Immature natural killer cell (primary cell): ENCODE data around the gene VPS50. TPM values are rescaled to one million over a fixed set of nuclear protein-coding genes. Genes with fewer than 3 reads are reported as not detected.

Experiments
- DNase-seq, 3 donors: peaks; one replicate each; pipeline ENCODE4 v3.0.0; 2022; ENCODE audit warnings: mixed read lengths in 1 of 3
- H3K27ac Mint-ChIP-seq, 6 donors: one replicate each; pipeline ENCODE4 v1.8.0; 2020; ENCODE audit warnings: mixed read lengths in 6 of 6, mild to moderate bottlenecking in 5 of 6, inconsistent platforms in 4 of 6, moderate library complexity in 3 of 6
- H3K27me3 Mint-ChIP-seq, 3 donors: one replicate each; pipeline ENCODE4 v1.8.0; 2020 to 2021; ENCODE audit warnings: low read depth in 3 of 3, mild to moderate bottlenecking in 3 of 3, mixed read lengths in 3 of 3, moderate library complexity in 3 of 3, inconsistent platforms in 1 of 3
- H3K36me3 Mint-ChIP-seq, 3 donors: one replicate each; pipeline ENCODE4 v1.8.0; 2020; ENCODE audit warnings: mixed read lengths in 3 of 3, inconsistent platforms in 2 of 3, mild to moderate bottlenecking in 2 of 3
- H3K4me1 Mint-ChIP-seq, 2 donors: one replicate each; pipeline ENCODE4 v1.8.0; 2020; ENCODE audit warnings: inconsistent platforms in 2 of 2, mild to moderate bottlenecking in 2 of 2, mixed read lengths in 2 of 2, moderate library complexity in 1 of 2
- H3K4me3 Mint-ChIP-seq, 5 donors: one replicate each; pipeline ENCODE4 v1.8.0; 2020; ENCODE audit warnings: mild to moderate bottlenecking in 5 of 5, mixed read lengths in 5 of 5, inconsistent platforms in 3 of 5, moderate library complexity in 3 of 5
- H3K9me3 Mint-ChIP-seq, 6 donors: one replicate each; pipeline ENCODE4 v1.8.0; 2020; ENCODE audit warnings: mild to moderate bottlenecking in 6 of 6, mixed read lengths in 6 of 6, inconsistent platforms in 4 of 6, moderate library complexity in 3 of 6
- polyA plus RNA-seq, 3 donors: library from polyadenylated mRNA; unstranded; fragments of 300-500 nt; fragmentation: Illumina TruSeq; gene quantifications; one replicate each; pipeline ENCODE4 v1.2.3, GENCODE V29; 2021

VPS50 gene, protein sequence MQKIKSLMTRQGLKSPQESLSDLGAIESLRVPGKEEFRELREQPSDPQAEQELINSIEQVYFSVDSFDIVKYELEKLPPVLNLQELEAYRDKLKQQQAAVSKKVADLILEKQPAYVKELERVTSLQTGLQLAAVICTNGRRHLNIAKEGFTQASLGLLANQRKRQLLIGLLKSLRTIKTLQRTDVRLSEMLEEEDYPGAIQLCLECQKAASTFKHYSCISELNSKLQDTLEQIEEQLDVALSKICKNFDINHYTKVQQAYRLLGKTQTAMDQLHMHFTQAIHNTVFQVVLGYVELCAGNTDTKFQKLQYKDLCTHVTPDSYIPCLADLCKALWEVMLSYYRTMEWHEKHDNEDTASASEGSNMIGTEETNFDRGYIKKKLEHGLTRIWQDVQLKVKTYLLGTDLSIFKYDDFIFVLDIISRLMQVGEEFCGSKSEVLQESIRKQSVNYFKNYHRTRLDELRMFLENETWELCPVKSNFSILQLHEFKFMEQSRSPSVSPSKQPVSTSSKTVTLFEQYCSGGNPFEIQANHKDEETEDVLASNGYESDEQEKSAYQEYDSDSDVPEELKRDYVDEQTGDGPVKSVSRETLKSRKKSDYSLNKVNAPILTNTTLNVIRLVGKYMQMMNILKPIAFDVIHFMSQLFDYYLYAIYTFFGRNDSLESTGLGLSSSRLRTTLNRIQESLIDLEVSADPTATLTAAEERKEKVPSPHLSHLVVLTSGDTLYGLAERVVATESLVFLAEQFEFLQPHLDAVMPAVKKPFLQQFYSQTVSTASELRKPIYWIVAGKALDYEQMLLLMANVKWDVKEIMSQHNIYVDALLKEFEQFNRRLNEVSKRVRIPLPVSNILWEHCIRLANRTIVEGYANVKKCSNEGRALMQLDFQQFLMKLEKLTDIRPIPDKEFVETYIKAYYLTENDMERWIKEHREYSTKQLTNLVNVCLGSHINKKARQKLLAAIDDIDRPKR
- polyA plus RNA-seq = 10 to 100 TPM in 1 of 3 donors, 1 to 10 TPM in 2; 5.0 to 17.5 (median 9.0) TPM

DNA sequence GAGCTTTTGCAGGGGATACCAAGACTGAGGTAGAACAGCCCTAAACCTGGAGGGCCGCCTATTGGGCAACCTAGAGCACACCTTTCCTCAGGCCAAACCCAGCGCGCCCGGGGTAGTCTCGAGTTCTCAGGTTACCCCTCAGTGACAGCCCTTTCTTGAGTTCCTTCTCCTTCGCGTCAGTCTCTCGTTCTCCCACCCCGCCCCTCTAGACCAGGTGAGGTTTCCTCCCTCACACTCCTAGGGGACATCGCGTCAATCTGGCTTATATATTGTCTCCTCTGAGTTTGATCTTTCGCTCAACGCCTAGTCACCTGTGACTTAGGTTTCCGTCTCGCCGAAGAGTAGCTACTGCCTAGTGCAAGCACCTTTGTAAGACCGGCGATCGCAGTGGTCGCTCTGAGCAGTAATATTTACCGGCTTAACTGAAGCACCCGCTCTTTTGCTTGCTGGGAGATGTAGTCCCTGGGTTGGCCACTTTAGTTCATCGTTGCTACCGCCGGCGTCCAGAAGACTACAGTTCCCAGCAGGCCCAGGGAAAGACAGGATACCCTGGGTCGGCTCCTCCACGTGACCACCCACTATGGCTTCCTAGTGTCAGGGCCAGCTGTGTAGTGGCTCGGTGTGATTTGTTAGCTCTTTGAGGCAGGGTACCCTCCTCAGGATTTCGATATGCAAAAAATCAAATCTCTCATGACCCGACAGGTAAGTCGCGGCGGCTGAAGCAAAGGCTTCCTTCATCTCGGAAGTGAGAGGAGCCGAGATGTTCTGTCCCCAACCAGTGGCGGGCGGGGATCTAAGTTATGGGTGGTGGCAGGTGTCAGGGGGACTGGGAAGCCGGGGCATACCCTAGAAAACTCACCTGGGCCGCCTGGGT is at the start of gene VPS50:
Gene VPS50 (plus strand): TSS at position 568 of the 874 bp plus-strand sequence. CDS start 102 bp downstream, at position 670.
- Mint-ChIP-seq H3K36me3 (no peaks in the 10 kb centered on the region), H3K27me3 (peaks cover 0 to 7% (median 3%) of the 10 kb centered on the region in 3 donors), H3K9me3 (no peaks in the 10 kb centered on the region), H3K4me3 (peak within 1 kb of the TSS; percentile 92 to 100 (median 98)), H3K27ac (peak within 1 kb of the TSS; percentile 89 to 98 (median 96)), H3K4me1 (peaks cover 15 to 26% of the 10 kb centered on the region in 2 donors)
- DNase-seq = peak; percentile 92 to 94 (median 92)

DNA sequence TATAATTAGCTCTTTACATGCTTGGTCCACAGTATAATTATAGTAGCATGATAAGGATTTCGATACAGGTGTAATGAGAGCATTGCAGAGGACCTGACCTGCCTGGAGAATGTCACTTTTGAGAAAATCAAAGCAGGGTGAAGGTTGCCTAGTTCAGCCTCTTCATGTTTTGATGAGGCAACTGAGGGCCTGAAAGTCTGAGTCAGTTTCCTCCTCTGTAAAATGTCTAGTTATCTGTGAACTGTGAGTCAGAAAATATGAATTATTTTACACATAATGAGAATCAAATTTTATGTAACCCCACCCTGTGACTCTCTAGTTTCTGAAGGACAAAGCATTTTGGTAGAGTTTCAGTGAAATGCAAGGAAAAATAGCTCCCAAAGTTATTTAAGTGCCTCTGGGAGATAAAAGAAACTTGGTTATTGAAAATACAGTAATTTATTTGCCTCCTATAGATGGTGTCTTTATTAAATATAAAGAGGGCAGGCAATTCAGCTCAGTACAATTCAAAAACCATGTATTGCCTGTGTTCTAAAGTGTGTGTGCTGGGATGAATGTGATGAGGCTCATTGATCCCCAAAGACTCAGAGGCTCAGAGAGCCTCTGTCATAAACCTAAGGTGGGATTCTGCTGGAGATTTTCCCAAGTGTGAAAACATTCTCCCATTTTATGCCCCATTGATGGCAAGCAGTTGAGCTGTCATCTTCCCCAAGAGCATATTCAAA is 46.7 kb upstream of the VPS50 start:
- DNase-seq = no peak
- no peak overlapping the region for H3K4me3 Mint-ChIP-seq
- peaks cover 2 to 14% (median 3%) of the 10 kb centered on the region in 3 donors for H3K27me3 Mint-ChIP-seq
- H3K4me1 Mint-ChIP-seq = no peaks in the 10 kb centered on the region
- no peaks in the 10 kb centered on the region for H3K36me3 Mint-ChIP-seq
- no peak overlapping the region for H3K27ac Mint-ChIP-seq
- no peaks in the 10 kb centered on the region for H3K9me3 Mint-ChIP-seq

DNA sequence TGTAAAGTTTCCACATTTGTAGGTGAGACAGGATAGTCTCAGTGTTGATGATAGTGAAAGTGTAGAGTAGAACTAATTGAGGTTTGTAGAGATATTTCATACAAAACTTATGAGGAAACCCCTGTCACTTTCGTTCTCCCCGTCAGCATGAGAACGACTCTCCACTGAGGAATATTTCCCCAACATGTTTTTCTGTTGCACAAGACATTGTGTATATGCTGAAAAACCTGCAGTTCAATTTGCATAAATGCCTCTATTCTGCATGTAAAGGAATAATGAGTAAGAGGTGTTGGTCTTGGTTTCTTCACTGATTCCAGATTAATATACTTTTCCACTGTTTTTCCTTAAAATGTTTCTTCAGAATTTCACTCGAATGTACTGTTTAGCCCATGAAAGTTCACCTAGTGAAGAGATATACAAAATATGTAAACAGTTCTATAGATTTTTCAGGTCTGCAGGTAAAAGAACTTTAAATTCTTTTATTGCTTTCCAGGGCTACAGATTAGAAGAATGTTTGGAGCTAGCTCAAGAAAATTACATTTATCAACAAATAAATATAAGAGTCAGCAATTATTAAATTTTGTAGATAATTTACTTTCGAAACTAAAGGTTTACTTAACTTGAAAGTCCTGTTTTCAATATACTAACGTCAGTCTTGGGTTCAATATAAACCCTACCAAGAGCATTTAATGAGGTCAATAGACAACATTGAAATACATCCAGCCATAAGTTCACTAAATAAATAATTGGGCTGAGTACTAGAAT is 43.1 kb upstream of the VPS50 start:
- no peak for DNase-seq
- Mint-ChIP-seq H3K4me3 (no peak overlapping the region), H3K27me3 (peaks cover 0 to 12% (median 2%) of the 10 kb centered on the region in 3 donors), H3K4me1 (no peaks in the 10 kb centered on the region), H3K27ac (no peak overlapping the region), H3K36me3 (no peaks in the 10 kb centered on the region), H3K9me3 (no peaks in the 10 kb centered on the region)

DNA sequence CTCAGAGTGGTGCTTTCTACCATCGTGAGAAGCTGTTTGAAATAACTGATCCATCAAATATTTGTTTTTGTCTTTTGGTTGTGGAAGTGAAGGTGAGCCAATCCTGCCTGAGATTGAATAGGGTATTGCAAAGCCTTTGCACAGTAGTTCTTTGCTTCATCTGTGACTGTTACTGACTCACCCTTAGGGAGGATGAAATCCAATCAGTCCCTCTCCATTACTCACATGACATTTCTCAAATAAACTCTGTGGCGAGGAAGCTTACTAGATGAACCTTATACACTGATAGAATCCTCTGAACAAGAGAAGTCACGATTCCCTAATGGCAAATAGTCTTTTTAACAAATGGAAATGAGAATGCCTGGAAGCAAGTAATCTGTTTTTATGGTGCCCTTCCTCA is 37.8 kb upstream of the VPS50 start:
- Mint-ChIP-seq H3K9me3 (no peaks in the 10 kb centered on the region), H3K4me1 (no peaks in the 10 kb centered on the region), H3K36me3 (no peaks in the 10 kb centered on the region), H3K27ac (peak overlapping the region in 1 of 6 donors; percentile 10), H3K4me3 (no peak overlapping the region), H3K27me3 (peaks cover 2 to 17% (median 3%) of the 10 kb centered on the region in 3 donors)
- DNase-seq = no peak

DNA sequence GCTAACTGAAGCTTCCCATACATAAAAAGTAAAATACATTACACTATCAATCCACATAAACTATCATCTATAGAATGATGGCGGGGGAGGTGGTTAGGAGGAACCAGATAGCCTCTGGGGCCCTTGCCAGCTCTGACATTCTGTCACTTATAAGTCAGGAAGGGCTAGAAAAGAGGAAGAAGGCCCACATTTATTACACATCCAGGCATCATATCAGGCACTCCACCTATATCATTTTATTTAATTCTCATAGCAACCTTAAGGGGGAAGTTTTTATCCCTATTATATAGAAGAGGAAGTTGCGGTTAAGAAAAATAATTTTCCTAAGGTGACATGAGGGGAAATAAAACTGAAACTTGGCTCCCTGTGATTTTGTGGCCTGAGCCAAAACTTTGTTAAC is 35.8 kb upstream of the VPS50 start:
- Mint-ChIP-seq H3K27ac (no peak overlapping the region), H3K4me1 (no peaks in the 10 kb centered on the region), H3K4me3 (no peak overlapping the region), H3K27me3 (peaks cover 2 to 10% (median 3%) of the 10 kb centered on the region in 3 donors), H3K36me3 (no peaks in the 10 kb centered on the region), H3K9me3 (no peaks in the 10 kb centered on the region)
- no peak for DNase-seq

DNA sequence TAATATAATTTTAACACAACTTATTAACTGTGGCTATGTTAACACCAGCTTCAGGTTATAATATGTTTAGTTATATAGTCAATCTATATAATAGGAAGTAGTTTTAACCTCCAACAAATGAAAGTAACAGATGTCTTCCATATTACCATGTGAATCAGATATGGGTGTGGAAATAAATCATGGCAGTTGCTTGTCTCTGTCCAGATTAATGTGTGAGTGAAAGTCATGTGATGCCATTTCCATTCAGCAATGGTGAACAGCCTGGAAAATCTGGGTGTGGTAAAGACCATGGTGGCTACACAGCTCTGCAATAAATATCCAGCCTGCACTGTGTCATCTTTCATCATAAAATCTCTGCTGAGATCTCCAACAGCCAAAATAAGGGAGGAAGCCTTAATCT is 33.7 kb upstream of the VPS50 start:
- Mint-ChIP-seq H3K4me3 (no peak overlapping the region), H3K4me1 (no peaks in the 10 kb centered on the region), H3K9me3 (no peaks in the 10 kb centered on the region), H3K36me3 (no peaks in the 10 kb centered on the region), H3K27ac (no peak overlapping the region), H3K27me3 (peaks cover 3 to 10% (median 10%) of the 10 kb centered on the region in 3 donors)
- no peak for DNase-seq

DNA sequence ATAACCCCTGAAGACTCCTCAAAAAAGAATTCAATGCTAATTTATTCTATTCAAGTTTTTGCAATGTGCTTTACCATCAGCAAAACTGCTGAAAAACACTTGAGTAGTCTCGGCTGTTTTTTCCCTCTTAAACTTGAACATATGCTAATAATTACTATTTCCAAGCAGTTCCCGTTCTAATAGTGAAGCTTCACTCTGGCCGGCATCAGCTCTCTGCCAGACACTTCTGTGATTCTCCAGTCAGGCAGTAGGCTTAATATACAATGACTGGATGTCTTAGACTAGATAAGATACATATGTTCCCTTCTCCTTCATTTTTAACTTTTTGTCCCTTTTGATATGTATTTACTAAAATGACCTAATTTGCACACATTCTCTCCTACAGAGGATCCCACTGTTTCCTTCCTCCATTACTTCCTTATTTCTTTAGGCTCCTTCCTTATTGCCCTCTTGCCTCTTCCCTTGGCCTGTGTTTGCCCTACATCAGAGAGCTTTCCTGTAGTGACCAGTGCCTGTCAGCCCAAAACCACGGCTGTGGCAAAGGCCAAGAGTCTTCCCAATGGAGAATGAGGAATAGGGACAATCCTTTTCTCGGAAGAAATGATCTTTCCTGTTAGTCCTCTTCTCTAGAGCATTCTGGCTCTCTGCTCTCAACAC is 29.4 kb upstream of the VPS50 start:
- no peak for DNase-seq
- no peak overlapping the region for H3K4me3 Mint-ChIP-seq
- H3K4me1 Mint-ChIP-seq = no peaks in the 10 kb centered on the region
- H3K27me3 Mint-ChIP-seq = peaks cover 3 to 14% (median 10%) of the 10 kb centered on the region in 3 donors
- H3K27ac Mint-ChIP-seq = no peak overlapping the region
- H3K9me3 Mint-ChIP-seq = no peaks in the 10 kb centered on the region
- no peaks in the 10 kb centered on the region for H3K36me3 Mint-ChIP-seq

DNA sequence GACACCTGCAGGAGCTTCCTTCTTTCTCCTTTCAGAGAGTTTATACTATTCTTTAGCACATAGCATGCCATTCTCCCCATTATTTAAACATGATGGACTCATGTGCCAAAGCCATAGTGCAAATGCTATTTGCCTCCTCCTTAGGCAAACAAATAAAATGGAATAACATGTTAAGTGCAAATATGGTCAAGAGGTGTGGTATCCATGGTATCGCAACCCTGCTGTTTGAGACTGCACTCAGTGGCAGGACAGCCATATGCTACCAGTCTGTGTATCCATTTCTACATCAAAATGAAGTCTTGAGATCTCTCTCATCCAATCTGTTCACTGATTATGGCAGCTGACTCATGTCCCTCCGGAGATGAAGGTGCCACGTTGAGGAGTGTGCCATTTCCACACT is 28.7 kb upstream of the VPS50 start:
- no peak overlapping the region for H3K4me3 Mint-ChIP-seq
- H3K36me3 Mint-ChIP-seq = no peaks in the 10 kb centered on the region
- no peak for DNase-seq
- H3K4me1 Mint-ChIP-seq = no peaks in the 10 kb centered on the region
- H3K27ac Mint-ChIP-seq = no peak overlapping the region
- peaks cover 3 to 14% (median 8%) of the 10 kb centered on the region in 3 donors for H3K27me3 Mint-ChIP-seq
- H3K9me3 Mint-ChIP-seq = no peaks in the 10 kb centered on the region

DNA sequence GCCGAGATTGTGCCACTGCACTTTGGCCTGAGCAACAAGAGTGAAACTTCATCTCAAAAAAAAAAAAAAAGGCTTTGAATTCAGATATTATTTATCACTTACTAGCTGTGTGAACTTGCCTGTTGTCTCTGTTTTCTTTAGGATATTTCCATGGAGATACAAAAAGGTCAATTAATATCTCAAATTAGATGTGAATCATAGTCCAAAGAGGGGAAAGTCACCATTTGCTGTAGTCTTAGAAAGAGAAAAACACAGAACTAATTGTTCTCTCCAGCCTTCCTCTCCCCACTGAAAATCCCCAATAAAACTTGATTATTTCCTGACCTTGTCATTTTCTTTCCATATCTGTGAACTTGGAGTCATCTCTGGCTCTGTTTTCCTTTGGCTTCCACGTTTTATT is 27.1 kb upstream of the VPS50 start:
- H3K9me3 Mint-ChIP-seq = no peaks in the 10 kb centered on the region

DNA sequence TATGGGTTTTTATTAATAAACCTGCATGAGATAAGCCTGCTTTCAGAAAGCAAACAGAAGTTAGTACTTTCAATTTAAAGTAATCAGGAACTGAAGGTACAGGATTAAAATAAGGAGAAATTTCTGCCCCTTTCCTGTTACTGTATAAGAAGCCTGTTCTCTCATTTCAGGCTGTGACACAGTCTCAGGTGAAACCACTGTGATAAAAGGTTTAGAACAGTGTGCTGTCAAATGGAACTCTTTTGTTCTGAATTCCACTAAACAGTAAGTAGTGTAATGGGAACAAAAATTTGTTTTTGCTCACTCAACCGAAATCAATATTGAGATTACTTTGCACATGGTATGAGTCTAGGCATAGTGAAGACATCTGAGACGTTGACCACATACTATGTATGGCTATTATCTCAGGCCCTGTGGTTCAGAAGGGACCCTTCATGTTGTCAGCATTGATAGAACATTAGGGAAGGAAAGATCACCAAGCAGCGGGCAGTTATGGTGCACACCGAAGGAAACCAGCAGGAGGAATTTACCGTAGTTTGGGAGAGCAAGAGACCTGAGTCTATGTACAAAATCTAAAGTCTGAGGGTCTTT is 20.8 kb upstream of the VPS50 start:
- Mint-ChIP-seq H3K4me3 (no peak overlapping the region), H3K4me1 (no peaks in the 10 kb centered on the region), H3K9me3 (no peaks in the 10 kb centered on the region), H3K36me3 (no peaks in the 10 kb centered on the region), H3K27ac (no peak overlapping the region), H3K27me3 (peaks cover 5 to 17% (median 7%) of the 10 kb centered on the region in 3 donors)
- DNase-seq = no peak

More for the DNA sequence above, 27.1 kb upstream of the VPS50 start:
- Mint-ChIP-seq H3K27ac (no peak overlapping the region), H3K4me3 (no peak overlapping the region), H3K4me1 (no peaks in the 10 kb centered on the region), H3K36me3 (no peaks in the 10 kb centered on the region), H3K27me3 (peaks cover 2 to 18% (median 3%) of the 10 kb centered on the region in 3 donors)
- DNase-seq = no peak

DNA sequence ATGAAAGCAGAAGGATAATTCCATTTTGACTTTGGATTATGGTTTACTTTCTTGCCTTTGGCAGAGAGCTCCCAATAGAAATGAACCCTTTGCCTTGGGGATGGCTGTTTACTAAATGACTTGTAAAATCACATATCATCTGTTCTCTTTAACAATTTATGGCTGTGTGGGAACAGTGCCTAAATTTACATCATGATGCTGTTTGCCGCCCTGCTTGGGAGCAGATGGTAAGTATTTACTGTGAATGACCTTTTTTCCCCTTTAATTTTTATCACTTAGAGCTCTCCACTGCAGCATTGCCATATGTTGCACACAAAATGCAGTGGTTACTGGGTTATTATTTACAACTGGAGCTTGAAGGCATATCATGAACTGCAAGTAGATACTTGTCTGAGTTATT is 19.3 kb upstream of the VPS50 start:
- H3K27me3 Mint-ChIP-seq = peaks cover 5 to 13% (median 6%) of the 10 kb centered on the region in 3 donors
- no peaks in the 10 kb centered on the region for H3K4me1 Mint-ChIP-seq
- no peaks in the 10 kb centered on the region for H3K36me3 Mint-ChIP-seq
- no peak overlapping the region for H3K4me3 Mint-ChIP-seq
- no peak for DNase-seq
- no peaks in the 10 kb centered on the region for H3K9me3 Mint-ChIP-seq
- H3K27ac Mint-ChIP-seq = no peak overlapping the region
